GM12878 (cell line): Measurements from ENCODE around the gene TBCCD1. TPM values are rescaled to one million over a fixed set of nuclear protein-coding genes. Genes with fewer than 3 reads are reported as not detected.

ENCODE experiments used
- ATAC-seq: fragments of 200-7000 bp; cut with Tn5 transposase; 3 replicates; pipeline ENCODE4 v1.9.1; 2020; ENCODE audit warnings: mild to moderate bottlenecking, moderate library complexity
- BruUV-seq: library from RNA; stranded (reverse); fragments of 400-500 nt; replicated peaks from 2 replicates; lab custom pipeline; 2021; lab: Mats Ljungman, UMichigan
- CTCF ChIA-PET: fragments of 300-600 bp; sonication (Branson Sonifier 250); formaldehyde crosslinking; extraction: SDS; loops from one replicate; lab custom pipeline; 2021; ENCODE audit warnings: inconsistent platforms; lab: Yijun Ruan, JAX
- POLR2A ChIA-PET: fragments of 350-600 bp; formaldehyde crosslinking; extraction: SDS; loops from one replicate; lab custom pipeline; 2021; ENCODE audit warnings: inconsistent platforms; lab: Charles Lee
- RAD21 ChIA-PET: fragments of 300-600 bp; sonication (Branson Sonifier 250); formaldehyde crosslinking; loops from one replicate; lab custom pipeline; 2023; ENCODE audit warnings: antibody characterized with exemption; ENCODE audit not compliant: unreplicated experiment; lab: Charles Lee
- SMC1A ChIA-PET: fragments of 300-600 bp; sonication (Branson Sonifier 250); formaldehyde crosslinking; loops from one replicate; lab custom pipeline; 2023; ENCODE audit not compliant: unreplicated experiment, uncharacterized antibody; lab: Charles Lee
- DNase-seq: peaks from one replicate; pipeline ENCODE4 v3.0.0-alpha.2; 2011; ENCODE audit warnings: low read depth, low spot score
- FAIRE-seq: peaks from 3 replicates; lab custom pipeline; 2011; peaks lifted over from hg19 to GRCh38; lab: Jason Lieb, UNC
- H2AFZ ChIP-seq: 2 replicates; pipeline ENCODE4 v1.6.0; 2011; ENCODE audit warnings: low read depth, low read length, control low read depth; ENCODE audit not compliant: control insufficient read depth
- H3K27ac ChIP-seq: 2 replicates; pipeline ENCODE4 v1.5.1; 2011; ENCODE audit warnings: control low read depth; ENCODE audit not compliant: control insufficient read depth, insufficient read depth
- H3K27me3 ChIP-seq, 2 experiments: replicated peaks in 1 of 2; 2 replicates each; pipeline versions ENCODE4 v1.6.0 to v1.6.1; 2011; ENCODE audit warnings: low read length in 1 of 2; ENCODE audit not compliant: control insufficient read depth in 2 of 2, insufficient read depth in 2 of 2
- H3K36me3 ChIP-seq, 2 experiments: 2 replicates each; pipeline ENCODE4 v1.5.1; 2011; ENCODE audit warnings: low read length in 1 of 2; ENCODE audit not compliant: control insufficient read depth in 2 of 2, insufficient read depth in 2 of 2
- H3K4me1 ChIP-seq: 2 replicates; pipeline ENCODE4 v1.6.1; 2011; ENCODE audit warnings: mild to moderate bottlenecking, low read length, moderate library complexity, mixed read lengths; ENCODE audit not compliant: control insufficient read depth, insufficient read depth
- H3K4me2 ChIP-seq: 2 replicates; pipeline ENCODE4 v1.6.0; 2011; ENCODE audit warnings: control low read depth; ENCODE audit not compliant: control insufficient read depth, insufficient read depth
- H3K4me3 ChIP-seq: fragments of 200-600 bp; sonication (generic); 2 replicates; pipeline ENCODE4 v1.5.1; 2016
- H3K79me2 ChIP-seq: 2 replicates; pipeline ENCODE4 v1.6.0; 2011; ENCODE audit warnings: low read length; ENCODE audit not compliant: control insufficient read depth, insufficient read depth
- H3K9ac ChIP-seq: 2 replicates; pipeline ENCODE4 v1.8.0; 2011; ENCODE audit warnings: low read length, control low read depth, mixed read lengths; ENCODE audit not compliant: control insufficient read depth, insufficient read depth
- H3K9me3 ChIP-seq: replicated peaks from 3 replicates; pipeline ENCODE4 v1.5.1; 2011; ENCODE audit warnings: mild to moderate bottlenecking, low read length; ENCODE audit not compliant: control insufficient read depth, insufficient read depth
- H4K20me1 ChIP-seq: 2 replicates; pipeline ENCODE4 v1.6.0; 2011; ENCODE audit not compliant: control insufficient read depth, insufficient read depth
- ATF2 ChIP-seq: IDR thresholded peaks from 2 replicates; pipeline ENCODE4 v1.6.1; 2012; ENCODE audit warnings: low read length, inconsistent platforms
- CTCF ChIP-seq, 3 experiments: IDR thresholded peaks in 2 of 3; conservative IDR thresholded peaks in 1 of 3; 2 replicates each; pipeline ENCODE4 v1.5.1; 2011; ENCODE audit warnings: low read depth in 3 of 3, low read length in 3 of 3, mild to moderate bottlenecking in 3 of 3, control low read depth in 2 of 3, moderate library complexity in 2 of 3, inconsistent platforms in 1 of 3, mixed read lengths in 1 of 3; ENCODE audit not compliant: control insufficient read depth in 2 of 3, insufficient read depth in 1 of 3; ENCODE audit errors: extremely low read depth in 1 of 3
- HDGF ChIP-seq: fragments of 450-650 bp; IDR thresholded peaks from 2 replicates; pipeline ENCODE4 v1.6.1; 2016; ENCODE audit warnings: antibody characterized with exemption
- MEF2A ChIP-seq: IDR thresholded peaks from 2 replicates; pipeline ENCODE4 v1.6.1; 2011; ENCODE audit warnings: low read depth, mild to moderate bottlenecking, low read length, moderate library complexity; ENCODE audit not compliant: insufficient read depth
- NR2C1 ChIP-seq: fragments of 450-650 bp; IDR thresholded peaks from 2 replicates; pipeline ENCODE4 v1.6.1; 2017; ENCODE audit warnings: antibody characterized with exemption, mild to moderate bottlenecking, moderate library complexity
- PML ChIP-seq: IDR thresholded peaks from 2 replicates; pipeline ENCODE4 v1.6.1; 2012; ENCODE audit warnings: low read length, inconsistent platforms
- POU2F2 ChIP-seq: IDR thresholded peaks from 3 replicates; pipeline ENCODE4 v1.6.1; 2011; ENCODE audit warnings: low read depth, mild to moderate bottlenecking, low read length, borderline replicate concordance
- REST ChIP-seq: IDR thresholded peaks from 2 replicates; pipeline ENCODE4 v1.6.1; 2012; ENCODE audit warnings: mild to moderate bottlenecking, low read depth, low read length
- SMAD1 ChIP-seq: fragments of 450-650 bp; IDR thresholded peaks from 2 replicates; pipeline ENCODE4 v1.6.1; 2018; ENCODE audit warnings: mild to moderate bottlenecking, low read depth; ENCODE audit not compliant: partially characterized antibody
- SMC3 ChIP-seq: IDR thresholded peaks from 2 replicates; pipeline ENCODE4 v1.6.1; 2011; ENCODE audit warnings: low read length, improper control_type of control experiment, borderline replicate concordance
- SP1 ChIP-seq: IDR thresholded peaks from one replicate; pipeline ENCODE4 v1.6.1; 2011; ENCODE audit warnings: low read depth, low read length
- USF1 ChIP-seq: IDR thresholded peaks from 2 replicates; pipeline ENCODE4 v1.6.1; 2011; ENCODE audit warnings: borderline replicate concordance, low read depth, mild to moderate bottlenecking, moderate library complexity, mixed read lengths, low read length; ENCODE audit not compliant: insufficient read depth; ENCODE audit errors: extremely low read length
- USF2 ChIP-seq: IDR thresholded peaks from 2 replicates; pipeline ENCODE4 v1.6.1; 2011; ENCODE audit warnings: low read depth, low read length, improper control_type of control experiment, borderline replicate concordance
- YY1 ChIP-seq: IDR thresholded peaks from 2 replicates; pipeline ENCODE4 v1.6.1; 2011; ENCODE audit warnings: low read depth, mild to moderate bottlenecking, low read length
- WGBS: methylation state at CpG from one replicate; pipeline ENCODE4 v1.1.6; 2016; ENCODE audit warnings: low lambda C conversion rate; ENCODE audit not compliant: insufficient replicate concordance, insufficient coverage; ENCODE audit errors: missing lambda C conversion rate; 5-methylcytosine and 5-hydroxymethylcytosine counted together
- in situ Hi-C: fragments of 300-500 bp; cut with MboI; formaldehyde crosslinking; loops from 9 replicates; pipeline ENCODE4 v1.14.3; 2018; ENCODE audit warnings: mixed read lengths
- intact Hi-C: fragments of 100-400 bp; cut with micrococcal nuclease; formaldehyde crosslinking; loops from one replicate; pipeline ENCODE4 v1.14.2; 2022; ENCODE audit not compliant: unreplicated experiment
- polyA plus RNA-seq, 11 experiments: library from polyadenylated mRNA; depleted of rRNA in 4 of 11; unstranded in 6 of 11; stranded (reverse) in 5 of 11; fragments of >200 nt; fragmentation: Nextera tagmentation in 4 of 11; fragmentation: Illumina TruSeq in 1 of 11; extraction: Ambion mirVana in 4 of 11; extraction: Trizol in 1 of 11; gene quantifications; 1 replicate in 1 of 11; 2 replicates in 10 of 11; pipeline versions ENCODE4 v1.2.1 to v1.2.3, GENCODE V29; 2011 to 2016; ENCODE audit warnings: inconsistent platforms in 2 of 11, missing spikeins in 2 of 11, low read depth in 1 of 11
- total RNA-seq, 4 experiments: library from RNA; depleted of rRNA in 3 of 4; stranded (reverse); fragments of >200 nt in 3 of 4; fragmentation: Illumina TruSeq in 1 of 4; extraction: Trizol in 1 of 4; gene quantifications; 2 replicates each; pipeline versions ENCODE4 v1.2.1 to v1.2.3, GENCODE V29; 2013 to 2021

The TBCCD1 gene
- total and polyA plus RNA-seq, 10 of the 15 experiments (the other 5 are each of a cell fraction or from before 2014, with no cell fraction given): 6.9 to 23.4 (median 14.7) TPM

- Histone ChIP-seq H3K27me3 (no peaks in the 10 kb centered on the region), H3K4me2 (no peak overlapping the region), H3K9ac (no peak overlapping the region), H3K27ac (no peak overlapping the region), H3K79me2 (no peaks in the 10 kb centered on the region), H3K4me1 (peaks cover 59% of the 10 kb centered on the region), H2AFZ (no peak overlapping the region), H3K9me3 (no peaks in the 10 kb centered on the region; the same call in 2 of the 3 replicates), H3K36me3 (no peaks in the 10 kb centered on the region), H4K20me1 (no peaks in the 10 kb centered on the region), H3K4me3 (no peak overlapping the region)
- ChIA-PET POLR2A (interaction anchor here (1.2 to 1.8 kb wide), 2 partner anchors 11 to 24 kb away, joined by 4 to 5 read pairs; no protein-coding TSS in a partner anchor), CTCF (interaction anchor here (1.1 to 1.5 kb wide), 2 partner anchors 10 to 256 kb away, joined by 3 read pairs; no protein-coding TSS in a partner anchor), SMC1A (interaction anchor here (1.0 to 12.3 kb wide), 3 partner anchors 19 to 255 kb away, joined by 3 to 257 read pairs (median 3); no protein-coding TSS in a partner anchor), RAD21 (interaction anchor here (7.8 kb wide), 1 partner anchor 22 kb away, joined by 192 read pairs; no protein-coding TSS in a partner anchor)
- FAIRE-seq (no peak), ATAC-seq (no peak), DNase-seq (no peak)
- in situ Hi-C loops (no loop called here), intact Hi-C loops (no loop called here)
- 83% methylated on average over 3 of the region's 3 CpGs for WGBS
- BruUV-seq: no TSS peak
- TF ChIP-seq USF1: no peak
- TF ChIP-seq NR2C1: no peak
- no peak for TF ChIP-seq REST
- TF ChIP-seq USF2: no peak
- TF ChIP-seq SP1: no peak
- no peak for TF ChIP-seq SMAD1
- no peak for TF ChIP-seq ATF2
- TF ChIP-seq PML: no peak
- no peak for TF ChIP-seq POU2F2
- TF ChIP-seq CTCF (IDR thresholded peaks at IDR 0.05 in 2 of 3, conservative IDR thresholded peaks at IDR 0.05 in 1 of 3; ENCODE audit: control insufficient read depth in 2 of 3, extremely low read depth in 1 of 3, insufficient read depth in 1 of 3, low read depth in 3 of 3, low read length in 3 of 3): peak; percentile 15 to 54 (median 49); a peak in 4 of 6 replicates
- peak; percentile 41; the same call in 1 of the 2 replicates for TF ChIP-seq HDGF
- 0 out of 2 replicates have a peak, but pooled peaks have one; percentile 19 for TF ChIP-seq YY1
- TF ChIP-seq MEF2A: no peak
- TF ChIP-seq SMC3: no peak
These were observed 52.7 kb downstream of the TBCCD1 start for GRCh38 chr3:186514296-186515002.
